Measurements from ENCODE around the gene TFB2M.

TFB2M gene

GRCh38 chr1:246583448-246584185 lies 17.6 kb upstream of the TFB2M start:
- no peak for FAIRE-seq

GRCh38 chr1:246583056-246583440 lies 17.0 kb upstream of the TFB2M start:
- FAIRE-seq: no peak
- TF ChIP-seq POU2F2 (IDR thresholded peaks at IDR 0.05; ENCODE audit: low read depth, low read length) (no peak), POLR2A (IDR thresholded peaks at IDR 0.05; ENCODE audit: low read depth, low read length) (no peak), PAX5 (IDR thresholded peaks at IDR 0.05; ENCODE audit: insufficient read depth, low read length, severe bottlenecking) (no peak), POLR2AphosphoS5 (IDR thresholded peaks at IDR 0.05; ENCODE audit: low read depth, low read length) (no peak), SPI1 (IDR thresholded peaks at IDR 0.05; ENCODE audit: low read depth, low read length) (no peak), TAF1 (IDR thresholded peaks at IDR 0.05; ENCODE audit: low read depth, low read length) (no peak)
- no peak for DNase-seq (ENCODE audit: insufficient read length, low spot score)

More at GRCh38 chr1:246583448-246584185, 17.6 kb upstream of the TFB2M start:
- DNase-seq (ENCODE audit: insufficient read length, low spot score): no peak
- TF ChIP-seq POLR2A (IDR thresholded peaks at IDR 0.05; ENCODE audit: low read depth, low read length) (no peak), POU2F2 (IDR thresholded peaks at IDR 0.05; ENCODE audit: low read depth, low read length) (no peak), POLR2AphosphoS5 (IDR thresholded peaks at IDR 0.05; ENCODE audit: low read depth, low read length) (no peak), PAX5 (IDR thresholded peaks at IDR 0.05; ENCODE audit: insufficient read depth, low read length, severe bottlenecking) (no peak), TAF1 (IDR thresholded peaks at IDR 0.05; ENCODE audit: low read depth, low read length) (no peak), SPI1 (IDR thresholded peaks at IDR 0.05; ENCODE audit: low read depth, low read length) (no peak)

DNA sequence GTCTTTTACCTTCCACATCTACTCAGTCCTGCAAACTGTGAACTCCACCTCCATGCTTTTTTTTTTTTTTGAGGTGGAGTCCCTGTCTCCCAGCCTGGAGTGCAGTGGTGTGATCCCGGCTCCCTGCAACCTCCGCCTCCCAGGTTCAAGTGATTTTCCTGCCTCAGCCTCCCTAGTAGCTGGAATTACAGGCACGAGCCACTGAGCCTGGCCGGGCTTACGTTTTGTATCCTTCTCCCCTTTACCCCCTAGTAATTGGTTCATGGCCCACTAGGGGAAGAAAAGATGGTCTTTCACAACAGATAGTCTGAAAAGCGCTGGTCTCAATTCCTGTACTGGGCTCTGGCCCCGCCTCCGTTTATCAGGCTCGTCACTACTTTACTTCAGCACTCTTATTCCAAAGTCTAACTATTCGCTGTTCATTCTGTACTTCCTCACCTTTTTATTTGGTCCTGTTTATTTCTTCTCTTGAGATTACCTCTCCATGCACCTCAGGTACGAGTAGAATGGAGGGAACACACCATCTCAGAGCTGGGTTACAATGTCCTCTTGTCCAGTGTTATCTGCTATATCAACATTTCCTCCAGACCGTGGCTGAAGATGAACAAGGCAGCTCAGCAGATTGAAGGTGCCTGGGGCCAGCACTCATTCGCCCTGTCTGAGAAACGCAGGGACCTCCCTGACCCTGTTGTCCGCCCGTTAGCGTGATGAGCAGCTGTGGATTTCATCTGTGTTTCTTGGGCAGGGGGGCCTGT lies 16.4 kb upstream of the TFB2M start:
- no peak for FAIRE-seq

GRCh38 chr1:246580497-246581370 lies 14.7 kb upstream of the TFB2M start:
- no peak for DNase-seq (ENCODE audit: insufficient read length, low spot score)
- TF ChIP-seq SPI1 (IDR thresholded peaks at IDR 0.05; ENCODE audit: low read depth, low read length) (no peak), PAX5 (IDR thresholded peaks at IDR 0.05; ENCODE audit: insufficient read depth, low read length, severe bottlenecking) (no peak), POU2F2 (IDR thresholded peaks at IDR 0.05; ENCODE audit: low read depth, low read length) (no peak), POLR2A (IDR thresholded peaks at IDR 0.05; ENCODE audit: low read depth, low read length) (no peak), POLR2AphosphoS5 (IDR thresholded peaks at IDR 0.05; ENCODE audit: low read depth, low read length) (no peak), TAF1 (IDR thresholded peaks at IDR 0.05; ENCODE audit: low read depth, low read length) (no peak)
- FAIRE-seq: no peak

More for the DNA sequence above, 16.4 kb upstream of the TFB2M start:
- TF ChIP-seq SPI1 (IDR thresholded peaks at IDR 0.05; ENCODE audit: low read depth, low read length): no peak
- TF ChIP-seq POU2F2 (IDR thresholded peaks at IDR 0.05; ENCODE audit: low read depth, low read length): no peak
- no peak for TF ChIP-seq POLR2A (IDR thresholded peaks at IDR 0.05; ENCODE audit: low read depth, low read length)
- no peak for TF ChIP-seq POLR2AphosphoS5 (IDR thresholded peaks at IDR 0.05; ENCODE audit: low read depth, low read length)
- TF ChIP-seq PAX5 (IDR thresholded peaks at IDR 0.05; ENCODE audit: insufficient read depth, low read length, severe bottlenecking): no peak
- TF ChIP-seq TAF1 (IDR thresholded peaks at IDR 0.05; ENCODE audit: low read depth, low read length): no peak
- DNase-seq (ENCODE audit: insufficient read length, low spot score): no peak

DNA sequence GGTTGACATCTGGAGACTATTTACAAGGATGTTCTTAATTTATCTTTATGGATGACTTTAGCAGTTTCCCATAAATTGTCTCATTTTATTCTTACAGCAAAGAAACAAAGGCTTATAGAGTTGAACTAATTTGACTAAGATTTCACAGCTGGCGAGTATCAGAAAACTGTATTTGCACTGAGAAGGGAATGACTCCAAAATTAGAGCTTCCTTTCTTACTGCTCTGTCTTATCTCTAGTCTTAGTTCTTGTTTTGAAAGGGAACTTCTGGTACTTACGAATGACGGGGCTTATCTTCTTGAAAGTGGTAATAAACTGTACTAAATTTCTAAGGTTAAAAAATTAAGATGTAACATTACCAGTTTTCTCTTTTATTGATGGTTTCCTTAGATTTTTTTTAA lies 13.8 kb upstream of the TFB2M start:
- FAIRE-seq: no peak
- no peak for TF ChIP-seq POLR2A (IDR thresholded peaks at IDR 0.05; ENCODE audit: low read depth, low read length)
- DNase-seq (ENCODE audit: insufficient read length, low spot score): no peak

DNA sequence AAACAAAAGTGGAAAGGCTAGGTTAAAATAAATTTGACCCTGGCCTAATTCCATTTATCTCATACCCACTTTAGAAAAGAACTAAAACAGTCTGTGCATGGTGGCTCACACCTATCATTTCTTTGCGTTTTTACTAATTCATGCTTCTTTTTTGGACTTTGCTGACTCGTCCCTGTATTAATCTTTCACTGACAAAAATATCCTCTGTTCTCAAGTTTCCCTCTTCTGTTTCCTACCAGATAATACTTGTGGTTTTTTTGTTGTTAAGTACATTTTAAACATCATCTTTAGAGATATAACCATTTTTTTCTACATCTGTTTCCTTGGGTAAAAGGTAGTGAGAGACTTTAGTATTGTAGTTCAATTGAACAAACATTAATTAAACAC lies 11.7 kb upstream of the TFB2M start:
- TF ChIP-seq POLR2A (IDR thresholded peaks at IDR 0.05; ENCODE audit: low read depth, low read length) (no peak), PAX5 (IDR thresholded peaks at IDR 0.05; ENCODE audit: insufficient read depth, low read length, severe bottlenecking) (no peak), POU2F2 (IDR thresholded peaks at IDR 0.05; ENCODE audit: low read depth, low read length) (no peak), SPI1 (IDR thresholded peaks at IDR 0.05; ENCODE audit: low read depth, low read length) (no peak), POLR2AphosphoS5 (IDR thresholded peaks at IDR 0.05; ENCODE audit: low read depth, low read length) (no peak), TAF1 (IDR thresholded peaks at IDR 0.05; ENCODE audit: low read depth, low read length) (no peak)
- no peak for FAIRE-seq
- DNase-seq (ENCODE audit: insufficient read length, low spot score): no peak

- peak; percentile 80 for FAIRE-seq
Measured at GRCh38 chr1:246577082-246577719, 11.1 kb upstream of the TFB2M start.

DNA sequence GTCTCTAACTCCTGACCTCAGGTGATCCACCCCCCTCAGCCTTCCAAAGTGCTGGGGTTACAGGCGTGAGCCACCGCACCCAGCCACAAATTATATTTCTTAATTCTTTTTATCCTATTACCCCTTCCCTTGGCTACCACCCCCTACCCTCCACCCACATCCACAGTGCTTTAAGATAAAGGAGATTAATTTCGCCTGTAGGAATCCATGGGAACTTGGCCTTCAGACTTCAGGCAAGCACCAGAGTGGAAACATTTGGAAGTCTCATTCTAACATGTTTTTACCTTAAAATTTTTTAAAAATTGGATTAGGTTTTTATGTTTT lies 10.6 kb upstream of the TFB2M start:
- FAIRE-seq: no peak
- no peak for TF ChIP-seq SPI1 (IDR thresholded peaks at IDR 0.05; ENCODE audit: low read depth, low read length)
- TF ChIP-seq POU2F2 (IDR thresholded peaks at IDR 0.05; ENCODE audit: low read depth, low read length): no peak
- TF ChIP-seq TAF1 (IDR thresholded peaks at IDR 0.05; ENCODE audit: low read depth, low read length): no peak
- TF ChIP-seq PAX5 (IDR thresholded peaks at IDR 0.05; ENCODE audit: insufficient read depth, low read length, severe bottlenecking): no peak
- TF ChIP-seq POLR2AphosphoS5 (IDR thresholded peaks at IDR 0.05; ENCODE audit: low read depth, low read length): no peak
- no peak for TF ChIP-seq POLR2A (IDR thresholded peaks at IDR 0.05; ENCODE audit: low read depth, low read length)

More at GRCh38 chr1:246577082-246577719, 11.1 kb upstream of the TFB2M start:
- no peak for DNase-seq (ENCODE audit: insufficient read length, low spot score)
- TF ChIP-seq PAX5 (IDR thresholded peaks at IDR 0.05; ENCODE audit: insufficient read depth, low read length, severe bottlenecking) (no peak), TAF1 (IDR thresholded peaks at IDR 0.05; ENCODE audit: low read depth, low read length) (no peak), SPI1 (IDR thresholded peaks at IDR 0.05; ENCODE audit: low read depth, low read length) (no peak), POU2F2 (IDR thresholded peaks at IDR 0.05; ENCODE audit: low read depth, low read length) (no peak), POLR2AphosphoS5 (IDR thresholded peaks at IDR 0.05; ENCODE audit: low read depth, low read length) (no peak), POLR2A (IDR thresholded peaks at IDR 0.05; ENCODE audit: low read depth, low read length) (no peak)

More for the DNA sequence above, 10.6 kb upstream of the TFB2M start:
- DNase-seq (ENCODE audit: insufficient read length, low spot score): no peak

Measured in GM12891 (cell line).